ENCODE measurements around the gene SIL1.
"Not testable (repeated sequence)": the region's sequence is repeated elsewhere in the genome, so short reads cannot be mapped to it uniquely, and the experiment has no call there.

Gene SIL1

GRCh38 chr5:138942066-138942465 is 256.1 kb downstream of the SIL1 start:
- no peak for DNase-seq (ENCODE audit: low read depth)

DNA sequence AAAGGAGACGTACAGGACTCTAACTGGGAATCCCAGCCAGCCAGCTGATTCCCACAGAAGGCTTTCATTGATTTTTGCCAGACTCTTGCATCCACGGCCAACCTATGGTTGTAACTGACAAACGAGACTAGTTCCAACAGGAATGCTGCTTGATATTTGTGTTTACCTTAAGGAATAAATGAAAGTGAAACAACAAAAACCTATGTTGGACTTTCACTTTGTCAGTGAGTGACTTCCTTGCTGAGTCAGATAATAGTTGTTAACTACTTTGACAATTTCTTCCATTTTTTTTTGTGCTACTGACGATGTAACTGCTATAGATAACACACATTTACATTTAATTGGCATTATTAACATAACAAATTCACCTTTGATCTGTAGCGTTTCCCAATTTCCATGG is 259.6 kb downstream of the SIL1 start:
- DNase-seq (ENCODE audit: low read depth): no peak

- DNase-seq (ENCODE audit: low read depth): no peak
Observed at GRCh38 chr5:138937392-138938387, 260.5 kb downstream of the SIL1 start.

DNA sequence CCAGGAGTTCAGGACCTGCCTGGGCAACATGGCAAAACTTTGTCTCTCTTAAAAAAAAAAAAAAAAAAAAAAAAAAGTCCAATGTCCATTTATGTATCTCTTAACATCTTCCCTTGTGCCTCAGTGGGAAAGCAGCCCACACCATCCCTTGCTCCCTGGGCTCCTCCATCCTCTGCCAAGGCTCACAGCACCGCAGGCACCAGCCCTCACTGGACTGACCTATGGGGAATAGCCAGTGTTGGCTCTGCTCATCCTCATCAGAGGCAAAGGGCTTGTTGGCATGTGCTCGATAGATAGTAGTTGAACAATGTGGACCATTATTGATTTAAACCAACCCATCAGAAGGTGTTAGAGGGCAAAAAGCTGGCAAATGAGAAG is 261.2 kb downstream of the SIL1 start:
- DNase-seq (ENCODE audit: low read depth): no peak

- no peak for DNase-seq (ENCODE audit: low read depth)
Observed at GRCh38 chr5:138936225-138936967, 261.8 kb downstream of the SIL1 start.

DNA sequence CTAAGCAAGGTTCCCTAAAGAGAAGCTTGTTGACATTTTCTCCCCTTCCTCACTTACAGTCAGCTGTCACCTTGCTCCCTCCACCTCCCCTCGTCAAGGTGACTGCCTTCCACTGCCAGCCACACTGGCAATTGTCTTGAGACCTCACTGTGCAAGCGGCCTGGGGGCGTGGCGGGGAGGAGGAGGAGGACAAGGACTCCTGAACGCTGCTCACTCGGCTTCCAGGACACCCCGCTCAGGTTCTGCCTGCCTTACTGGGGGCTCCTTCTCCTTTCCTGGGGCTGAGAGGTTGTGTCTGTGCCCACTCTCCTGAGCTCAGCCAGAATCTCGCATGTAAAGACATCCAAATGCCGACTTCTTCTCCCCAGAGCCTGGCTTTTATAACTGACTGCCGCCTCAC is 262.7 kb downstream of the SIL1 start:
- DNase-seq (ENCODE audit: low read depth): no peak

GRCh38 chr5:138934971-138935370 is 263.2 kb downstream of the SIL1 start:
- no peak for DNase-seq (ENCODE audit: low read depth)

DNA sequence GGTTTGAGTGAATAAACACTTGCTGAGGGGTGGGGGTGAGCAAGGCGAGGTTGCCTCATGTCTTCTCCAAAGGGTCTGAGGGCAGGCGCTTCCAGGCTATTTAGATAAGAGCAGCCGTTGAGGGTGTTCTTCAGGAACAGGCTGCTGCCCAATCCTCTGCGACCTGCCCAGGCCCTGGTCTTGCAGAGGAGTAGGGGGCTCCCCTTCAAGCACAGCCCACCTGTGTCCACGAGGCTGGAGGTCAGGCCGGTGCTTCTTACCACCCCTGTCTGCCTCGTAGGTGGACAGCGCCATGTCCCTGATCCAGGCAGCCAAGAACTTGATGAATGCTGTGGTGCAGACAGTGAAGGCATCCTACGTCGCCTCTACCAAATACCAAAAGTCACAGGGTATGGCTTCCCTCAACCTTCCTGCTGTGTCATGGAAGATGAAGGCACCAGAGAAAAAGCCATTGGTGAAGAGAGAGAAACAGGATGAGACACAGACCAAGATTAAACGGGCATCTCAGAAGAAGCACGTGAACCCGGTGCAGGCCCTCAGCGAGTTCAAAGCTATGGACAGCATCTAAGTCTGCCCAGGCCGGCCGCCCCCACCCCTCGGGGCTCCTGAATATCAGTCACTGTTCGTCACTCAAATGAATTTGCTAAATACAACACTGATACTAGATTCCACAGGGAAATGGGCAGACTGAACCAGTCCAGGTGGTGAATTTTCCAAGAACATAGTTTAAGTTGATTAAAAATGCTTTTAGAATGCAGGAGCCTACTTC is 264.5 kb downstream of the SIL1 start:
- no peak for DNase-seq (ENCODE audit: low read depth)

DNA sequence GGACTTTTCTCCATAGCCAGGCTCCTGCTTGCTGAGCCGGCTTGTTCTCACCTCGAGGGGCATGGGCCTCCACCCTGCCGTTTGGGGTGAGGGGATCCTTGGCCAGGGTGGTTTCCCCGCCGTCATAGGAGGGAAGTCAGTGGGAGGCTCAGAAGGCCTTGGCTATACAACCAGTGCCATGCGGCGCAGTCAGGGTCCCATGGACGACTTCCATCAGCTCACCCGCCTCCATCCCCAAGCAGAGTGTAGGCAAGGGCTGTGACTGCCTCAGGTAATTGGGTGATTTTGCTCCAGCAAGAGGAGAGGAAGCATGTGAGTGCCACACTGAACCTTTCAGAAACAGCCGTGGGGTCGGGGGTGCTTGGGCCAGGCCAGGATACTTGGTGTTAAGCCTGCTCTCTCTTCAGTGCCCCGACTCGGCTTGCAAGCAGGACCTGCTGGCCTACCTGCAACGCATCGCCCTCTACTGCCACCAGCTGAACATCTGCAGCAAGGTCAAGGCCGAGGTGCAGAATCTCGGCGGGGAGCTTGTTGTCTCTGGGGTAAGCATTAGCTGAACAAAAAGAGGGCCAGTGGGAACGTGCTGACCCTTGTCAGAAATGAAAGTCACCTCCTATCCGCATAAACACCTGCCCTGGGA is 265.9 kb downstream of the SIL1 start:
- DNase-seq (ENCODE audit: low read depth): no peak

- DNase-seq (ENCODE audit: low read depth): no peak
Observed at GRCh38 chr5:138930371-138931097, 267.6 kb downstream of the SIL1 start.

GRCh38 chr5:138929571-138929955 is 268.6 kb downstream of the SIL1 start:
- DNase-seq (ENCODE audit: low read depth): no peak

- DNase-seq (ENCODE audit: low read depth): no peak
Observed at GRCh38 chr5:138927979-138928378, 270.2 kb downstream of the SIL1 start.

DNA sequence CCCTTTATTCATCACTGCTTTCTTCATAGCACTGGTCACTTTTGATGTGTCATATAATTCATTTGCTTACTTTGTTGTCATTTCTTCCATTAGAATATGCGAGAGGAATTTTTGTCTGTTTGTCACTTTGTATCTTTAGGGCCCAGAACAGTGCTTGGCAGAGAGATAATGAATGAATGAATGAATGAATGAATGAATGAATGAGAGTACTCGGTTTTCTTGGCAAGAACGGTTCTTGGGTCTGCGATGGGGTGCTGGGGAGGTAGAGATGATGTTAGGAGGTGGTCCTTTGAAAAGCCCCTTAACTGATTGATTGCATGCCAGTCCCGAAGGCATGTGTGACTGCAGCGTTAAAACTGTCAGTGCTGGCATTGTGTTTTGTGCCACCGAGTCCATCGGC is 270.6 kb downstream of the SIL1 start:
- DNase-seq (ENCODE audit: low read depth): no peak

DNA sequence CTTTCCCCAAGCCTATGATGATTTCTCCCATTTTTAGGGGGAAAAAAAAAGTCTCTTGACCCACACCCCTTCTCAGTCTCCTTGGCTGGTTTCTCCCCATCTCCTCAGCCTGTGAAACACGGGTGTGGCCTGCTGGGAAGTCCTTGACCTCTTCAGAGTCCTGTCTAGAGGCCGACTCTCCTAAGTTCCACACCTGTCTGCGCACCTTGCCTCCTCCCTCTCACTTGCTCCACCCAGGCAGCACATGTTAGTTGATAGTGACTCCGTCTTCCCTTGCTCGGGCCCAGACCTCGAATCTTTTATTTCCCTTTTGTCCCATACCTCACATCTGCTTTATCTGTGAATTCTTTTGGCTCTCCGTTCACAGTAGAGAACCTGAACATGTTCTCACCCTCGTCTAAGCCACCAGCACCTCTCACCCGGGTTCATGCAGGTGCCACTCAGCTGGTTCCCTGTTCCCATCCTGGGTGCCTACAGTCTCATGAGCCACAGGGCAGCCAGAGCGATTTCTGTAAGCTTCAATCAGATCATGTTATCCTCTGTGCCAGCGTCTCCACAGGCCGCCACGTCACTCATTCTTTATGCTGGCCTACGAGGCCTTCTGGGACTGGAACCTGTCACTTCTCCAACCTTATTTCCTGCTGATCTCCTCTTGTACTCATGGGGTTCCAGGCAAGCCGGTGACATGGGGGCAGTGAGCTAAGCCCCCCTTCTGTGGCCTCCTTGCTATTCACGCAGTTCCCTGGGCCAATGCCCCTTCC is 271.3 kb downstream of the SIL1 start:
- no peak for DNase-seq (ENCODE audit: low read depth)

GRCh38 chr5:138926257-138926656 is 271.9 kb downstream of the SIL1 start:
- no peak for DNase-seq (ENCODE audit: low read depth)

DNA sequence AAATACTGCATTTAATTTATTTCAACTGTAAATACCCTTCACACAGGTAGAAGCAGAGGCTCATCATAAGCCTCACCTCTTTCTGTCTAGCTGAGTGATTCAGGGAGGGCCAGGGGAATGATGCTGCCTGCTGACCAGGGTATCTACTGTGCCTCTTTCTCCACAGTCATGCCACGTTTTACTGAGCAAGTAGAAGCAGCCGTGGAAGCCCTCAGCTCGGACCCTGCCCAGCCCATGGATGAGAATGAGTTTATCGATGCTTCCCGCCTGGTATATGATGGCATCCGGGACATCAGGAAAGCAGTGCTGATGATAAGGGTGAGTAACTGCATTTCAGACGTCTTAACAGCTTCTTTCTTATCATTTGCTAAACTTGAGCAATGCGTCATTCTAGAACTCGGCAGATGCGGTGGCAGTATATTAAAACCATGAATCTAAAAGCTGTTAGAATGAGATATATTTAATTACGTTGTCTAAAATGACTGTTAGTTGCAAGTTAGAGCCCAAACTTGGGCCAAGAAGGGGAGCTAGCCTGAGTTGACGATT is 273.0 kb downstream of the SIL1 start:
- no peak for DNase-seq (ENCODE audit: low read depth)

GRCh38 chr5:138922494-138922893 is 275.7 kb downstream of the SIL1 start:
- DNase-seq (ENCODE audit: low read depth): no peak

- DNase-seq (ENCODE audit: low read depth): not testable (repeated sequence)
Observed at GRCh38 chr5:138921362-138921761, 276.8 kb downstream of the SIL1 start.

DNA sequence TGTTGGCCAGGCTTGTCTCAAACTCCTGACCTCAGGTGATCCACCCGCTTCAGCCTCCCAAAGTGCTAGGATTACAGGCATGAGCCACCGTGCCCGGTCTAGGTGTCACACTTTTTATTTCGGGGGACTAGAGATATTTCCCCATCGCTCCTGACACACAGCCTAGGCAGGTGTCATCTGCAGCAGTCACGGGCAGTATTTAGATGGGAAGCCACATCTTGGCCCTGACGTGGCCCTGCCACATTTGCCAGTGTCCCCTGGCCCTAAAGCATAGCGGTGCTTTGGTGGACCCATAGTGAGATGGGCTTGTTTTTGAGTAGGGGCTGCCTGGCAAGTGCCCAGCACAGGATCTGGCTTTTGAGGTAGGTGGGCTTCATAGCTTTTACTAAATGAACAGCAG is 278.0 kb downstream of the SIL1 start:
- DNase-seq (ENCODE audit: low read depth): no peak

- no peak for DNase-seq (ENCODE audit: low read depth)
Observed at GRCh38 chr5:138918686-138919085, 279.5 kb downstream of the SIL1 start.

Data from stimulated activated CD8-positive, alpha-beta memory T cell treated with anti-CD3 and anti-CD28 coated beads, Interleukin-12 subunit alpha, Interleukin-12 subunit beta, amount 100 ng/mL, for 1 hour (primary cell).